ENCODE measurements around the gene AGBL4.

- TF ChIP-seq EZH2 (IDR thresholded peaks at IDR 0.05), result no peak
- no peak for TF ChIP-seq POLR2AphosphoS5 (IDR thresholded peaks at IDR 0.05; ENCODE audit: borderline replicate concordance, low read depth, low read length)
- no peak for TF ChIP-seq FOXP2 (optimal IDR thresholded peaks at IDR 0.05; ENCODE audit: control extremely low read depth, extremely low read length, insufficient read depth)
These were observed 1432.6 kb downstream of the AGBL4 start for GRCh38 chr1:48591181-48591580.

Measured in SK-N-MC (cell line).